GM18909 (cell line): ENCODE measurements around the gene IL4.
"Not testable (repeated sequence)": the region's sequence is repeated elsewhere in the genome, so short reads cannot be mapped to it uniquely, and the experiment has no call there.

Experiments used
- ATAC-seq: cut with Tn5 transposase; IDR thresholded peaks from one replicate; pipeline ENCODE4 v1.9.1; 2021; ENCODE audit warnings: mild to moderate bottlenecking; ENCODE audit not compliant: unreplicated experiment, poor library complexity

Gene IL4

DNA sequence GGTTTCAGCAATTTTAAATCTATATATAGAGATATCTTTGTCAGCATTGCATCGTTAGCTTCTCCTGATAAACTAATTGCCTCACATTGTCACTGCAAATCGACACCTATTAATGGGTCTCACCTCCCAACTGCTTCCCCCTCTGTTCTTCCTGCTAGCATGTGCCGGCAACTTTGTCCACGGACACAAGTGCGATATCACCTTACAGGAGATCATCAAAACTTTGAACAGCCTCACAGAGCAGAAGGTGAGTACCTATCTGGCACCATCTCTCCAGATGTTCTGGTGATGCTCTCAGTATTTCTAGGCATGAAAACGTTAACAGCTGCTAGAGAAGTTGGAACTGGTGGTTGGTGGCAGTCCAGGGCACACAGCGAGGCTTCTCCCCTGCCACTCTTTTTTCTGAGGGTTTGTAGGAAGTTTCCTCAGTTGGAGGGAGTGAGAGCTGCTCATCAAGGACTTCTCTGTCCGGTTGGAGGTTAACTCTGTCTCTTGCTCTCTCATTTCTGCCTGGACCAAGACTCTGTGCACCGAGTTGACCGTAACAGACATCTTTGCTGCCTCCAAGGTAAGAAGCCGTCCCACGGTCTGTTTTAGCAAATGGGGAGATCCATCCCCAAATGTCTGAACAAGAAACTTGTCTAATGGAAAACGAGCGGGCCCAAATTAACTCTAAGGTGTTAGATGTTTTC is at the start of gene IL4:
IL4 (plus strand) TSS at position 51 of the 692 bp plus-strand sequence; CDS start at position 113, 62 bp downstream.
- ATAC-seq, result peak; percentile 7

GRCh38 chr5:132627470-132627869 is 46.3 kb upstream of the IL4 start:
- no peak for ATAC-seq

GRCh38 chr5:132628814-132629213 is 45.0 kb upstream of the IL4 start:
- ATAC-seq, result no peak

DNA sequence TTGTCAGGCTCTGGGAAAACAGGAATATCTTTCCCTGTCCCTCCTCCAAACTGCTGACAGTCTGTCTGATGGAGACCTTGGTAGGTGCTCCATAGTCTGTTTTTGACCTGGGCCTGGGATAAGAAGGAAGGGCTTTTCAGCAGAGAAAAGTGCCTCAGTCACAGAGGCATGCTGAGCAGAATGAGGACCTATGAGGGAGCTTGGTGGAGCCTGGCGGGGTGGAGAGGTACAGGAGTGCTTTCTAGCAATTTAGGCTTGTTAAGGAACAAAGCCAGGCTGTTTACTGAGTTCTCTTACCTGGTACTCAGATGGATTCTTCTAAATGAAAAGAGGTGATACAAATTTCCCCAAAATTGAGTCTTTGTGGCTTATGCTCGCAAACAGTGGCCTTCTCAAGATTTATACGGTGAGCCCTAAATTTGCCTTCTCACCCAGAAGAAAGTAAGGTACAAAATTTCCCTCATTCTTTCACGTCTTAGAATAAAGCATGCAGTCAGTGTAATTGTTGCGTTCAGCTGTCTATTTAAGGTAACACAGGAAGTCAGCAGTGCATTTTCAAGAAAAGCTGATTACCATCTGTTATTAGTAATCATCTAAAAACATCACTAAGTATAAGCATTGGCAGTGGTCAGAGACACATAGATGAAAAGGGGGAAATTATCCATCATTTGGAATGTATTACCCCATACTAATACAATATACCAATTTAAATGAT is 44.4 kb upstream of the IL4 start:
- ATAC-seq, result no peak

DNA sequence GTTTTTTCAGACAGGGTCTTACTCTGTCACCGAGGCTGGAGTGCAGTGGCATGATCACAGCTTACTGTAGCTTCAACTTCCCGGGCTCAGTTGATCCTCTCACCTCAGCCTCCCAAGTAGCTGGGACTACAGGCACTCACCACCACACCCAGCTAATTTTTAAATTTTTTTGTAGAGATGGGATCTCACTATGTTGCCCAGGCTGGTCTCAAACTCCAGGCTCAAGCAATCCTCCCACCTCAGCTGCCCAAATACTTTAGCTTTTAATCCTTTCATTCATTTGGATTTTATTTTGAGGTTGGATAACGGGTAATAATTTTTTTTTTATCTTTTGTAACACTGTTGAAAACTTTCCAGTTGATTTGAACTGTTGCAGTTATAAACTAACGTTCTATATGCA is 40.2 kb upstream of the IL4 start:
- ATAC-seq, result not testable (repeated sequence)

- ATAC-seq, result peak; percentile 46
Observed at GRCh38 chr5:132635873-132636272, 37.9 kb upstream of the IL4 start.

- no peak for ATAC-seq
Observed at GRCh38 chr5:132637241-132637640, 36.5 kb upstream of the IL4 start.

GRCh38 chr5:132639706-132640130 is 34.1 kb upstream of the IL4 start:
- peak; percentile 71 for ATAC-seq

- ATAC-seq, result no peak
Observed at GRCh38 chr5:132640613-132641012, 33.2 kb upstream of the IL4 start.

DNA sequence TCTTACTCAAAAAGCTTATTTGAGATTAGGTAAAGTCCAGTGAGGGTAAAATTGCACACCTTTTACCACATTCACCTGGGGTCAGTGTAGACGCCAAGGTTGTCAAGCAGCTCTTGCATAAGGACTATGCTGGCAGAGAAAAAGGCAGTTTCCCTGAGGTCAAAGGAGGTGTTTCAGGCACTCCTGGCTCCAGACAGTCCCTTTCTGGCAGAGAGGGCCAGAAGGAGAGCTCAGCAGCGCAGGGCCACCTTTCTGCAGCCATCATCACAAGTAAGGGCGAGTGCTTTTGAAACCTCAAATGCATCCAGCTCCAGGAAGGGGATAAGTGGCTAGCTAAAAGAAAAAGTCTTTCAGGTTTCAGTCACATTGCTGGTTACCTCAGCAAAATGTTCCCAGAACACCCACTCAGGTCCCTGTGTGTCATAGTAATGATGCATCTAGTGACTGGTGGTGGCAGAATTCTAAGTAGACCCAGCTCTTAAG is 32.5 kb upstream of the IL4 start:
- ATAC-seq, result no peak

GRCh38 chr5:132641841-132642240 is 31.9 kb upstream of the IL4 start:
- ATAC-seq, result no peak

DNA sequence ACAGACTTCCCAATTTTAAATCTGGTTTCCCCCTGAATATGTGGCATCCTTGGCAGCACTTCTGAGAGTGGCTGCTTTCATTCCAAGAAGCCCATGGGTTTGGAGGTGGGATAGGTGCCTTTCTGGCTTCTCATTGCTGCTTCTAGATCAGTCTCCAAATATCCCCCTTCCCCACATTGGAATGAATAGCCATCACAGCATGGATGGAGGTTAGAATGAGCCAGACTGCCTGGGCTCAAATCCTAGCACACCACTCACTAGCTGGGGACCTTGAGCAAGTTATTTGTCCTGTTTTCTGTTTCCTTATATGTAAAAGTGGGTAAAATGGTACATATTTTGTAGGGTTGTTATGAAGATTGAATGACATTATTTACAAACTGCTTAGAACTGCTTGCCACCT is 29.6 kb upstream of the IL4 start:
- no peak for ATAC-seq

DNA sequence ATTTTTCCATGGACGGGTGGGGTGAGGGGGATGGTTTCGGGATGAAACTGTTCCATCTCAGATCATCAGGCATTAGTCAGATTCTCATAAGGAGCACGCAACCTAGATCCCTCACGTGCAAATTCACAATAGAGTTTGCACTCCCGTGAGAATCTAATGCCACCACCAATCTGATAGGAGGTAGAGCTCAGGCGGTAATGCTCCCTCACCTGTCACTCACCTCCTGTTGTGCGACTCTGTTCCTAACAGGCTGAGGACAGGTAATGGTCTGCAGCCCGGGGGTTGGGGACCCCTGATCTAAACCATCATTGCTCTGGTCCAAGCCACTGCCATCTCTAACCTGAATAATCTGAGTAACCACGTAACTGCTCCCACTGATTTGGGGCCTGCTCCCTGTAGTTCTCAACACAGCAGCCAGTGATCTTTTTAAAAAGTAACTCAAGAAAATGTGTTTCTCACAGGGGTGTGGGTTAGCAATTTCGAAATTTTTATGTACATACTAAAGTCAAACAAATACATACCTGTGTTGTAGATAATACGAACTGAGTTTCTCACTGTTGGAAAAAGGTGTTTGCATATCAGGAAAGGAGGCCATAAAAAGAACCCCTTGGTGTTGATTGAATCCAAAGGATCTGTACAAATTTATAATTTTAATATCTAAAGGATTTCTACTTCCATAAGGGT is 27.1 kb upstream of the IL4 start:
- ATAC-seq, result no peak

DNA sequence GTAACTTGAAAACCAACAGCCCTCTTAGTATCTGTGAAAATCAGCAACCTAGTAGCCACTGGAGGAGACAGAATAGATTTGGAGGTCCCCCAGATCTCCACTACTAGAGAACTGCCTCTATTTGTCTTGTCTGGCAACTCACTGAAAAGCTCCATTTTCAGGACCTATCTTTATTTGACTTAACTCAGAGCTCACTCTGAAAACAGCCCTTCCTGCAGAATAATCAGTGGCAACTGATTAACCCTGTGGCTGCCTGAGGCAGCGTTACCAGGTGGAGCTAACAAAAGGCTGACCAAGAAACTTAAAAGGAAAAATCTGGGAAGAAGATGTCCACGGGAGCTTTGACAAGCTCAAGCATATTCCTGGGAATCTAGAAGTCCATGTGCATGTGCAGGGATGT is 26.3 kb upstream of the IL4 start:
- ATAC-seq, result no peak

DNA sequence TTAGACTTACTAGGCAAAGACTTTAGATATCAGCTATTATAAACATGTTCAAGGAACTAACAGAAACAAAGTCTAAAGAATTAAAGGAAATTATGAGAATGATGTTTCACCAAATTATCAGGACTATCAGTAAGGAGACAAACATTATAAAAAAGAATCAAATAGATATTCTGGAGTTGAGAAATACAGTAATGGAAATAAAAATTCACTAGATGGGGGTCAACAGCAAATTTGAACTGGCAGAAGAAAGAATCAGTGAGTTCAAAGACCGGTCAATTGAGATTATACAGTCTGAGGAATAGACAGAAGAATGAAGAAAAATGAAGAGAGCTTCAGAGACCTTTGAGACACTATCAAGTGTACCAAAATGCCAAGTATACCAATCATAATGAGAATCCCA is 25.4 kb upstream of the IL4 start:
- no peak for ATAC-seq

DNA sequence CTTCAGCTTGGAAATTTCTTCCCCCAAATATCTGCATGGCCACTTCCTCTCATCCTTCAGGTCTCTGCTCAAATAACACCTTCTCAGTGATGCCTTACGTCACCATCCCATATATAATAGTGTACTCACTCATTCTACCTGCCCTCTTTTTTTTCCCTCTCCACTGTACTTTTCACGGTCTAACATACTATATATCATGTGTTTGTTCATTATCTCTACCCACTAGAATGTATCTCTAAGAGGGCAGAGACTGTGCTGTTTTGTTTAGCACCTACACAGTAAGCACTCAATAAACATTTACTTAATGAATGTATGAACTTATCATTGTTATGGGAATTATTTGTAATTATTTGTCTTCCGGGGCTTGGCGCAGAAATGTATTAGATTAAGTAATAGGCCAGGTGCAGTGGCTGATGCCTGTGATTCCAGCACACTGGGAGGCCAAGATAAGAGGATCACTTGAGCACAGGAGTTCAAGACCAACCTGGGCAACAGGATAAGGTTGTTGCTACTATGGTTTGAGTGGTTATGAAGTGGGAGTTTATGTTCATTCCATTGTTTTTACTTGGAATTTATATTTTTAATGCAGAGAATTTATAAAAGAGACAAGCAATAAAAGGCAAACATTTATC is 21.8 kb upstream of the IL4 start:
- no peak for ATAC-seq

DNA sequence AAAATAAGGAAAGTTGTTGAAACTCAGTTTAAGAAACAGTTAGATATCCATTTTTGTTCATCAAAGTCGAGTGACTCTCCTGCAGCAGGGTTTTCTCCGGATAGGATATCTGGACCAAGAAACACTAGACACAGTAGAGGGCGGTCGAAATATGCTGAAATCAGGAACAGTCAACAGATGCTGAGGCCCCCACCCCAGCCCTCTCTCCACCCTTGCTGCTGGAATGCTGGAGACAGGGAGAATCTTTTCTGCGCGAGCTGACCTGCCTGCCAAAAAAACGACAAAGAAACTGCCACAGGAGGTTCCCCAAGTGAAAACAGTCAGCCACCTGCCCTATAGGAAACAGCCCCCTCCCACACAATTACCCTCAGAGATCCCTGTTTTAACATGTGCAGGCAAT is 20.1 kb upstream of the IL4 start:
- no peak for ATAC-seq

DNA sequence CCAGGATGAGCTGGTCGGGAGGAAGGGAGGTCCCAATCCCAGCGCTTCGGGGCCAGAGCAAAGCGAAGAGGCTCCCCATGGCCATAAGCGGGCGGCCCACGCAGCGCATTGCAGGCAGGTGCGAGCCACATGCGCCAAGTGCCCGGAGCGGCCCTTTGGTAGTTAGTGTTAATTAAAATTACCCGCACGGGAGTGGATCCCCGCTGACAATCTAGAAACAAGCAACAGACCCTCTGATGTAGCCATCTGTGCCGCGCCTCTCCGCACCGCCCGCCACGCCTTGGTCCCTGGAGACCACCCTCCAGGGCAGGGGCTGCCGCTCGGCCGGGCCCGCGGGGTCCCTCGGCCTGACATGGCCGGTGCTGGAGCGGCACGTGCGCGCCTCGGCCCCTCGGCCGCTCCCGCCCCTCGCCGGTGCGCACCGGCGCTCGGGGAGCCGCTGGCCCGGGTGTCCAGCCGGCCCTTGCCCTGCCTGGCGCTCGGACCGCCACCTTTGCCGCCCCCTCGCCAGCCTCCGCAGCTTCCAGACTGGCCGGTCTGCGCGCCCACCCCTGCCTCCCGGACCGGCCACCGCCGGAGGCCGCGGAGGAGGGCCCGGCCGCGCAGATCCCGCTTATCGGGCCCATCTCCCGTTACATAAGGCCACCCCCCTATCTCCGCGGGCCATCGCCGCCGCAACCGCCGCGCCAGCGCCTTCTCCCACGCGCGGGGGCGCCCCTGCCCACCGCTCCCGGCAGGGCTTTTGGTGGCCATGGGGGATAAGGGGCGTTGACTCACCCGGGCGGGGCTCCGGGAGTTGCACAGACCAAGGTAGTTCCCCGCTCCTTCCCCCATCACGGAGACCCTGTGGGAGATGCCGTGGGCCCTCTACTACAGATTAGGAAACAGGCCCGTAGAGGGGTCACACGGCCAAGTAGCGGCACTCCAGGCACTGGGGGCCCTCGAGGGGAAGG is 17.7 kb upstream of the IL4 start:
- no peak for ATAC-seq

- ATAC-seq, result no peak
Observed at GRCh38 chr5:132656774-132657355, 16.9 kb upstream of the IL4 start.
